Subcutaneous abdominal adipose tissue (tissue), 5 donors: ENCODE measurements around the gene ZDHHC20.
A peak's percentile ranks its signal among the peaks of the same experiment; 100 is the strongest.

Source experiments
- H3K27ac ChIP-seq: one replicate; pipeline ENCODE4 v1.7.0; 2013; ENCODE audit warnings: low read depth, mild to moderate bottlenecking, inconsistent platforms, low read length, moderate library complexity
- H3K27me3 ChIP-seq, 5 donors: one replicate each; pipeline ENCODE4 v1.7.0; 2013; ENCODE audit warnings: low read length in 5 of 5, inconsistent platforms in 1 of 5; ENCODE audit not compliant: control insufficient read depth in 5 of 5, insufficient read depth in 4 of 5
- H3K36me3 ChIP-seq, 5 donors: one replicate each; pipeline ENCODE4 v1.7.0; 2013; ENCODE audit warnings: low read length in 5 of 5; ENCODE audit not compliant: control insufficient read depth in 5 of 5, insufficient read depth in 5 of 5
- H3K4me1 ChIP-seq, 5 donors: one replicate each; pipeline ENCODE4 v1.7.0; 2013; ENCODE audit warnings: low read length in 5 of 5, mild to moderate bottlenecking in 3 of 5, moderate library complexity in 1 of 5; ENCODE audit not compliant: control insufficient read depth in 5 of 5, insufficient read depth in 5 of 5
- H3K4me3 ChIP-seq, 5 donors: one replicate each; pipeline ENCODE4 v1.7.0; 2013; ENCODE audit warnings: low read length in 5 of 5, low read depth in 1 of 5
- H3K9ac ChIP-seq, 5 donors: one replicate each; pipeline ENCODE4 v1.7.0; 2013; ENCODE audit warnings: low read length in 5 of 5, mild to moderate bottlenecking in 4 of 5, moderate library complexity in 3 of 5
- H3K9me3 ChIP-seq, 5 donors: one replicate each; pipeline ENCODE4 v1.7.0; 2013; ENCODE audit warnings: low read length in 5 of 5; ENCODE audit not compliant: control insufficient read depth in 5 of 5
- donor health status: healthy.
- donor health status: healthy.
- donor health status: healthy.
- donor health status: healthy.
- donor health status: healthy.

ZDHHC20 gene

GRCh38 chr13:21443171-21443570 is 15.9 kb downstream of the ZDHHC20 start:
- no peak overlapping the region for H3K27ac ChIP-seq
- H3K4me1 ChIP-seq, result no peaks in the 10 kb centered on the region
- no peaks in the 10 kb centered on the region for H3K36me3 ChIP-seq
- no peak overlapping the region for H3K4me3 ChIP-seq
- H3K9me3 ChIP-seq, result peaks cover 0 to 2% (median 0%) of the 10 kb centered on the region in 5 donors
- no peak overlapping the region for H3K9ac ChIP-seq
- H3K27me3 ChIP-seq, result no peaks in the 10 kb centered on the region

GRCh38 chr13:21436582-21436981 is 22.5 kb downstream of the ZDHHC20 start:
- peak overlapping the region; percentile 54 for H3K27ac ChIP-seq
- peaks cover 0 to 10% (median 0%) of the 10 kb centered on the region in 5 donors for H3K9me3 ChIP-seq

GRCh38 chr13:21435687-21436151 is 23.4 kb downstream of the ZDHHC20 start:
- peak overlapping the region; percentile 54 for H3K27ac ChIP-seq
- H3K9me3 ChIP-seq, result peaks cover 0 to 10% (median 0%) of the 10 kb centered on the region in 5 donors
- H3K4me1 ChIP-seq, result peaks cover 0 to 12% (median 5%) of the 10 kb centered on the region in 5 donors
- no peaks in the 10 kb centered on the region for H3K27me3 ChIP-seq
- H3K4me3 ChIP-seq, result peak overlapping the region in 3 of 5 donors; percentile 18 to 40 (median 25)
- no peaks in the 10 kb centered on the region for H3K36me3 ChIP-seq
- H3K9ac ChIP-seq, result no peak overlapping the region

More at GRCh38 chr13:21436582-21436981, 22.5 kb downstream of the ZDHHC20 start:
- H3K27me3 ChIP-seq, result no peaks in the 10 kb centered on the region
- no peaks in the 10 kb centered on the region for H3K36me3 ChIP-seq
- no peak overlapping the region for H3K4me3 ChIP-seq
- no peak overlapping the region for H3K9ac ChIP-seq
- H3K4me1 ChIP-seq, result peaks cover 0 to 12% (median 5%) of the 10 kb centered on the region in 5 donors

DNA sequence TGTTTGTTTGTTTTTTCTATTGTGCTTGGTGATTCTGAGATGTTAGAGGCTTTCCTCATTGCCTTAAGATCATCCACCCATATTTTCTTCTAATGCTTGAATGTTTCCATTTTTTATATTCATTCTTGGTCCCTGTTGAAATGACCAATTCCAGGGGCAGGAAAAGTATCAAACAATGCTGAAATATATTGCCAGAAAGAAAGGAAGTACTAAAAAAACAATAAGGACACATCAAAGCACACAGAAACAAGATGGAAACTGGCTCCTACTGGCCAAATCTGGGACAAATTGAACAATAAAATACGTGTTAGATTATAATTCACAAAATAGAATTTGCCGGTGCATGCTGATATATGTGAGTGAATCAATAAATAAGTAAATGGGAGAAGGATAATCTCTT is 23.9 kb downstream of the ZDHHC20 start:
- H3K9ac ChIP-seq, result no peak overlapping the region
- no peaks in the 10 kb centered on the region for H3K27me3 ChIP-seq
- peaks cover 0 to 12% (median 3%) of the 10 kb centered on the region in 5 donors for H3K9me3 ChIP-seq
- peaks cover 0 to 12% (median 5%) of the 10 kb centered on the region in 5 donors for H3K4me1 ChIP-seq
- peak overlapping the region; percentile 52 for H3K27ac ChIP-seq
- peak overlapping the region in 1 of 5 donors; percentile 25 for H3K4me3 ChIP-seq
- peaks cover 0 to 3% (median 0%) of the 10 kb centered on the region in 5 donors for H3K36me3 ChIP-seq

- H3K27me3 ChIP-seq, result no peaks in the 10 kb centered on the region
- H3K4me1 ChIP-seq, result peaks cover 0 to 12% (median 5%) of the 10 kb centered on the region in 5 donors
- H3K9ac ChIP-seq, result no peak overlapping the region
- H3K27ac ChIP-seq, result no peak overlapping the region
- H3K4me3 ChIP-seq, result no peak overlapping the region
- peaks cover 0 to 3% (median 0%) of the 10 kb centered on the region in 5 donors for H3K36me3 ChIP-seq
- peaks cover 0 to 15% (median 6%) of the 10 kb centered on the region in 5 donors for H3K9me3 ChIP-seq
Observed at GRCh38 chr13:21434588-21434987, 24.5 kb downstream of the ZDHHC20 start.

DNA sequence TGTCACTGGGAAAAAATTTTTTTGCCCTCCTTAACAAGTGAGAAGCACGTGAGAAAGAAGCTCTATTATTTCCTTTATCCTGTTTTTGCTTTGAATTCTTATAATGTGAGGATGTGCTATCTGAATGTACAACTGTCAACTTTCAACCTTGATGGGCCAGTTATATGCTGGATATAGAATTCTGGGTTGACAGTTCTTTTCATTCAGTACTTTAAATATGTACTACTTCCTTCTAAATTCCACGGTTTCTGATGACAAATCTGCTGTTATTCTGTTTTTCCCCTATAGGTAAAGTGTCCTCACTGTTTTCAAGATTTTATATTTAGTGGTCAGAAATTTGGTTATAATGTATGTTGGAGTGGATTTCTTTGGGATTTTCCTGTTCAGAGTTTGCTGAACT is 29.9 kb downstream of the ZDHHC20 start:
- peaks cover 5 to 11% (median 6%) of the 10 kb centered on the region in 5 donors for H3K9me3 ChIP-seq
- H3K4me1 ChIP-seq, result no peaks in the 10 kb centered on the region
- no peak overlapping the region for H3K27ac ChIP-seq
- no peaks in the 10 kb centered on the region for H3K27me3 ChIP-seq
- peaks cover 0 to 3% (median 0%) of the 10 kb centered on the region in 5 donors for H3K36me3 ChIP-seq
- no peak overlapping the region for H3K4me3 ChIP-seq
- H3K9ac ChIP-seq, result no peak overlapping the region

DNA sequence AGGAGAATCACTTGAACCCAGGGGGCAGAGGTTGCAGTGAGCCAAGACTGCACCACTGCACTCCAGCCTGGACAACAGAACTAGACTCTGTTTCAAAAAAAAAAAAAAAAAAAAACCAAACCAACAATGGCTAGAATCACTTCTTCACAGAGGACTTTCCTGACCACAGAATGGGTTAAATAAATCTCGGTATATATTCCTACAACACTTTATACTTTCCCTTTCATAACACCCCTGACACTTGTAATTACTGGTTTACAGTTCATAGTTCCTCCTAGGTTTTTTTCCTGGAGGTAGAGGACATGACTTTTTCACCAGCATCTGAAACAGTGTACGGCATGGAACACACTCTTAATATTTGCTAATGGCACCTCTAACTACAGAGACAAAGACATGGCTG is 31.4 kb downstream of the ZDHHC20 start:
- Histone ChIP-seq H3K27me3 (no peaks in the 10 kb centered on the region), H3K9me3 (peaks cover 5 to 11% (median 6%) of the 10 kb centered on the region in 5 donors), H3K4me1 (no peaks in the 10 kb centered on the region), H3K27ac (no peak overlapping the region), H3K4me3 (no peak overlapping the region), H3K36me3 (peaks cover 0 to 3% (median 0%) of the 10 kb centered on the region in 5 donors), H3K9ac (no peak overlapping the region)

- peaks cover 0 to 3% (median 0%) of the 10 kb centered on the region in 5 donors for H3K36me3 ChIP-seq
Observed at GRCh38 chr13:21426238-21426637, 32.9 kb downstream of the ZDHHC20 start.

DNA sequence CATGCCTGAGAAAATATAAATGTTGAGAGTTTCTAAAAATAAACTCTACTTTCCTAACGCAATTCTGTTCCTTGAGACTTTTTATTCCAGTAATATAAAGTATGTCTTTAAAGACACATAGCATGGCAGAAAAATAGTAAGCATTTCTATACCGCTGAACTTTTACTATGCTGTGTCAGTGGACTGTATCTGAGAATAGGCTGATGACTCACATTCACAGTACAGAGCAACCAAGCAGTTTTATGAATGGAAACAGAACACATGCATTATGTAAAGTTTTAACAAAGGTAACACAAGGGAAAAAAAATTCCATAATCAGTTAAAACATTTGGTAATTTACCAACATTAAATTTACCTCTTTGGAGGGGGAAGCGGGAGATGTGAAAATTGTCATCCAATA is 38.4 kb downstream of the ZDHHC20 start:
- Histone ChIP-seq H3K4me1 (no peaks in the 10 kb centered on the region), H3K9ac (no peak overlapping the region), H3K27ac (no peak overlapping the region), H3K9me3 (no peaks in the 10 kb centered on the region), H3K36me3 (peaks cover 0 to 6% (median 0%) of the 10 kb centered on the region in 5 donors), H3K4me3 (no peak overlapping the region), H3K27me3 (no peaks in the 10 kb centered on the region)

More at GRCh38 chr13:21426238-21426637, 32.9 kb downstream of the ZDHHC20 start:
- H3K27me3 ChIP-seq, result no peaks in the 10 kb centered on the region
- H3K27ac ChIP-seq, result no peak overlapping the region
- no peak overlapping the region for H3K4me3 ChIP-seq
- no peaks in the 10 kb centered on the region for H3K4me1 ChIP-seq
- H3K9me3 ChIP-seq, result peaks cover 5 to 11% (median 6%) of the 10 kb centered on the region in 5 donors
- no peak overlapping the region for H3K9ac ChIP-seq

DNA sequence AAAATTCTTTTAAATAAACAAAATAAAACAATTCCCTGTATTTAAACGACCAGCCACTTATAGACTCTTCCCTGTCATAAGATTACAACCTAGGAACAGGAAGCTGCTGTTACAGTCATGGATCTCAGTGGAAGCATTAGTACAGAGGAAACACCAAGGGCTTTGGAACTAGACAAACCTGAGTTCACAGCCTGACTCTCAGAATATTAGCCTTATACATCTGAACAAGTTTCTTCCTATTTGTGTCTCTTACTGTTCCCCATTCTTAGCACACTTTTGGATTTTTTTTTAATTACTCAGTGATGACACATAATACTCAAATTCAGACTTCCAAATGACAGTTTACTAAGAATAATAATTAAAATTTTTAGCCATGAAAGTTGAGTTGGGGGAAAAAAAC is 46.1 kb downstream of the ZDHHC20 start:
- peaks cover 0 to 7% (median 0%) of the 10 kb centered on the region in 5 donors for H3K4me1 ChIP-seq
- H3K9me3 ChIP-seq, result no peaks in the 10 kb centered on the region
- H3K9ac ChIP-seq, result no peak overlapping the region
- no peaks in the 10 kb centered on the region for H3K27me3 ChIP-seq
- no peak overlapping the region for H3K4me3 ChIP-seq
- H3K36me3 ChIP-seq, result peaks cover 11 to 29% (median 20%) of the 10 kb centered on the region in 5 donors
- no peak overlapping the region for H3K27ac ChIP-seq
